KMS-11 (cell line): Measurements from ENCODE around the gene TXNRD2.

Source experiments
- H2AFZ ChIP-seq: fragments of 200-600 bp; sonication (generic); 2 replicates; pipeline ENCODE4 v1.6.1; 2016; ENCODE audit warnings: antibody characterized with exemption, mixed run types, low read depth
- H3K27ac ChIP-seq: fragments of 200-600 bp; sonication (generic); 2 replicates; pipeline ENCODE4 v1.6.1; 2016; ENCODE audit warnings: mild to moderate bottlenecking, mixed run types
- H3K27me3 ChIP-seq: fragments of 200-600 bp; sonication (generic); 2 replicates; pipeline ENCODE4 v1.6.1; 2017; ENCODE audit warnings: mild to moderate bottlenecking, low read depth, mixed run types, moderate library complexity; ENCODE audit not compliant: insufficient read depth
- H3K36me3 ChIP-seq: fragments of 200-600 bp; sonication (generic); 2 replicates; pipeline ENCODE4 v1.6.1; 2017; ENCODE audit warnings: mild to moderate bottlenecking, mixed run types; ENCODE audit not compliant: insufficient read depth
- H3K4me1 ChIP-seq: fragments of 200-600 bp; sonication (generic); 2 replicates; pipeline ENCODE4 v1.6.1; 2016; ENCODE audit warnings: mild to moderate bottlenecking, low read depth, mixed run types; ENCODE audit not compliant: poor library complexity, severe bottlenecking
- H3K4me2 ChIP-seq: fragments of 200-600 bp; sonication (generic); 2 replicates; pipeline ENCODE4 v1.7.0; 2016; ENCODE audit warnings: mild to moderate bottlenecking, mixed run types
- H3K4me3 ChIP-seq: fragments of 200-600 bp; sonication (generic); IDR thresholded peaks from 2 replicates; pipeline ENCODE4 v1.6.1; 2017; ENCODE audit warnings: low read depth, low read length, mixed read lengths; ENCODE audit not compliant: insufficient read depth
- H3K79me2 ChIP-seq: fragments of 200-600 bp; sonication (generic); 2 replicates; pipeline ENCODE4 v1.6.1; 2016; ENCODE audit warnings: low read depth, mixed run types; ENCODE audit not compliant: insufficient read depth
- H3K9ac ChIP-seq: fragments of 200-600 bp; sonication (generic); 2 replicates; pipeline ENCODE4 v1.6.1; 2016; ENCODE audit warnings: mild to moderate bottlenecking, mixed run types
- H4K20me1 ChIP-seq: fragments of 200-600 bp; sonication (generic); 2 replicates; pipeline ENCODE4 v1.6.1; 2016; ENCODE audit warnings: mild to moderate bottlenecking, mixed run types; ENCODE audit not compliant: insufficient read depth
- CTCF ChIP-seq: fragments of 200-600 bp; sonication (generic); conservative IDR thresholded peaks from 2 replicates; pipeline ENCODE4 v1.6.1; 2017; ENCODE audit warnings: low read depth, mild to moderate bottlenecking, antibody characterized with exemption, low read length, moderate library complexity, mixed read lengths

The TXNRD2 gene

GRCh38 chr22:19876314-19876940 lies 65.2 kb downstream of the TXNRD2 start:
- Histone ChIP-seq H3K27ac (no peak overlapping the region), H3K27me3 (no peaks in the 10 kb centered on the region), H3K4me1 (no peaks in the 10 kb centered on the region), H2AFZ (no peak overlapping the region), H3K4me3 (no peak overlapping the region), H3K36me3 (no peaks in the 10 kb centered on the region), H3K4me2 (no peak overlapping the region), H3K79me2 (no peaks in the 10 kb centered on the region), H3K9ac (no peak overlapping the region), H4K20me1 (no peaks in the 10 kb centered on the region)
- no peak for TF ChIP-seq CTCF

GRCh38 chr22:19875531-19876313 lies 65.9 kb downstream of the TXNRD2 start:
- no peak overlapping the region for H3K9ac ChIP-seq
- TF ChIP-seq CTCF: no peak
- no peaks in the 10 kb centered on the region for H3K4me1 ChIP-seq
- no peaks in the 10 kb centered on the region for H3K36me3 ChIP-seq
- no peaks in the 10 kb centered on the region for H3K79me2 ChIP-seq
- H3K4me2 ChIP-seq: no peak overlapping the region
- no peak overlapping the region for H2AFZ ChIP-seq
- H3K27me3 ChIP-seq: no peaks in the 10 kb centered on the region
- H3K27ac ChIP-seq: no peak overlapping the region
- no peaks in the 10 kb centered on the region for H4K20me1 ChIP-seq
- H3K4me3 ChIP-seq: no peak overlapping the region

DNA sequence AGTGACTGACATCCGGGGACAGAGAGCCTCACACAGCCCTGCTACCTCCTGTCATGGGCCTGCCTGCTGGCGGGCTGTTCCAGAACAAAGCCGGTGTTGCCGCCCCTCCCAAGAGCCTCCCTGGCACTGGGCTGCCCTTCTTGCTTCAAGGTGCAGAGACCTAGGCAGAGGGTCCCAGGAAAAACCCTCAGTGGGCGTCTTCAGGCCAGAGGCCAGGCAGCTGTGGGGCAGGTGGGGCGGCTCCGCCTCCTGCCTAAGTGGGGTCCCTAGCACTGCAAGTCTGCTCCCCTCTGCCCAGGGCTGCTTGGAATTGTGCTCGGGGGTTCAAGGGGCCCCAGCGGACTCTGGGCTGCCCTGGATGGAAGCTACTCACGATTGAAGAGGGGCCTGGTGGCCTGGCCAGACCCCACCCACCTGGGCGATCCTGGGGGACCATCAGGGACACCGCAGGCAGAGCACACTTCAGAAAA lies 66.5 kb downstream of the TXNRD2 start:
- no peak for TF ChIP-seq CTCF
- no peaks in the 10 kb centered on the region for H4K20me1 ChIP-seq
- H2AFZ ChIP-seq: no peak overlapping the region
- H3K27ac ChIP-seq: no peak overlapping the region
- no peaks in the 10 kb centered on the region for H3K4me1 ChIP-seq
- H3K9ac ChIP-seq: no peak overlapping the region
- no peaks in the 10 kb centered on the region for H3K79me2 ChIP-seq
- H3K4me3 ChIP-seq: no peak overlapping the region
- H3K4me2 ChIP-seq: no peak overlapping the region
- H3K27me3 ChIP-seq: no peaks in the 10 kb centered on the region
- H3K36me3 ChIP-seq: no peaks in the 10 kb centered on the region

- Histone ChIP-seq H3K4me1 (no peaks in the 10 kb centered on the region), H3K36me3 (no peaks in the 10 kb centered on the region), H3K79me2 (no peaks in the 10 kb centered on the region), H2AFZ (no peak overlapping the region), H3K4me3 (no peak overlapping the region), H3K9ac (no peak overlapping the region), H4K20me1 (no peaks in the 10 kb centered on the region), H3K27me3 (no peaks in the 10 kb centered on the region), H3K27ac (no peak overlapping the region), H3K4me2 (no peak overlapping the region)
- no peak for TF ChIP-seq CTCF
Measured at GRCh38 chr22:19874307-19875060, 67.1 kb downstream of the TXNRD2 start.
